HepG2 (cell line): ENCODE measurements around the gene B3GNT9. TPM values are rescaled to one million over a fixed set of nuclear protein-coding genes. Genes with fewer than 3 reads are reported as not detected.

ENCODE experiments used
- ETV6 ChIP-seq: sonication (generic); formaldehyde crosslinking; conservative IDR thresholded peaks from 2 replicates; pipeline ENCODE4 v1.4.0; 2020; ENCODE audit warnings: missing genetic modification reagents
- MXD4 ChIP-seq: IDR thresholded peaks from 2 replicates; pipeline ENCODE4 v1.6.1; 2016; ENCODE audit warnings: mild to moderate bottlenecking, missing biosample characterization, missing genetic modification reagents
- RXRA ChIP-seq: sonication (generic); formaldehyde crosslinking; IDR thresholded peaks from 2 replicates; pipeline ENCODE4 v1.5.1; 2020; ENCODE audit warnings: missing genetic modification reagents
- YEATS4 ChIP-seq: sonication (generic); formaldehyde crosslinking; IDR thresholded peaks from 2 replicates; pipeline ENCODE4 v1.4.0; 2020; ENCODE audit warnings: missing genetic modification reagents, borderline replicate concordance
- ZKSCAN8 ChIP-seq: IDR thresholded peaks from 2 replicates; pipeline ENCODE4 v1.6.1; 2016; ENCODE audit warnings: borderline replicate concordance, missing genetic modification reagents, missing compliant biosample characterization
- ZNF724P ChIP-seq: sonication (generic); formaldehyde crosslinking; IDR thresholded peaks from 2 replicates; pipeline ENCODE4 v1.8.0; 2022; ENCODE audit warnings: missing genetic modification reagents, borderline replicate concordance
- ZSCAN22 ChIP-seq: sonication (generic); formaldehyde crosslinking; IDR thresholded peaks from 2 replicates; pipeline ENCODE4 v1.4.0; 2020; ENCODE audit warnings: mild to moderate bottlenecking, missing genetic modification reagents
- polyA plus RNA-seq, 8 experiments: library from polyadenylated mRNA; depleted of rRNA in 3 of 8; stranded (reverse) in 7 of 8; unstranded in 1 of 8; fragments of >200 nt; fragmentation: Illumina TruSeq in 4 of 8; extraction: Trizol in 4 of 8; gene quantifications; 2 replicates each; pipeline versions ENCODE4 v1.2.1 to v1.2.3, GENCODE V29; 2011 to 2016; ENCODE audit warnings: low read depth in 4 of 8, missing spikeins in 1 of 8, mixed read lengths in 1 of 8; ENCODE audit not compliant: insufficient read depth in 1 of 8
- total RNA-seq, 5 experiments: library from RNA; depleted of rRNA; stranded (reverse); fragments of >200 nt; fragmentation: Illumina TruSeq; extraction: Trizol; gene quantifications; 2 replicates each; pipeline ENCODE4 v1.2.3, GENCODE V29; 2016; ENCODE audit warnings: low read depth in 1 of 5
- TF ChIP-seq, protein P1 (sequence below): sonication (generic); formaldehyde crosslinking; IDR thresholded peaks from 2 replicates; pipeline ENCODE4 v1.8.0; 2022; ENCODE audit warnings: mild to moderate bottlenecking, missing genetic modification reagents, moderate library complexity
- TF ChIP-seq, protein P2 (sequence below): sonication (generic); formaldehyde crosslinking; conservative IDR thresholded peaks from 2 replicates; pipeline ENCODE4 v1.4.0; 2020; ENCODE audit warnings: mild to moderate bottlenecking, missing genetic modification reagents, moderate library complexity
- TF ChIP-seq, protein P3 (sequence below): sonication (generic); formaldehyde crosslinking; IDR thresholded peaks from 2 replicates; pipeline ENCODE4 v1.4.0; 2020; ENCODE audit warnings: missing genetic modification reagents
- TF ChIP-seq, protein P4 (sequence below): IDR thresholded peaks from 2 replicates; pipeline ENCODE4 v1.6.1; 2016; ENCODE audit warnings: low read depth, borderline replicate concordance
- TF ChIP-seq, protein P5 (sequence below): sonication (generic); formaldehyde crosslinking; IDR thresholded peaks from 2 replicates; pipeline ENCODE4 v1.8.1; 2023; ENCODE audit warnings: mild to moderate bottlenecking, missing genetic modification reagents

The B3GNT9 gene
- total and polyA plus RNA-seq, 2 of the 13 experiments (the other 11 are each of a cell fraction or from before 2014, with no cell fraction given): 1.5 to 3.1 TPM

DNA sequence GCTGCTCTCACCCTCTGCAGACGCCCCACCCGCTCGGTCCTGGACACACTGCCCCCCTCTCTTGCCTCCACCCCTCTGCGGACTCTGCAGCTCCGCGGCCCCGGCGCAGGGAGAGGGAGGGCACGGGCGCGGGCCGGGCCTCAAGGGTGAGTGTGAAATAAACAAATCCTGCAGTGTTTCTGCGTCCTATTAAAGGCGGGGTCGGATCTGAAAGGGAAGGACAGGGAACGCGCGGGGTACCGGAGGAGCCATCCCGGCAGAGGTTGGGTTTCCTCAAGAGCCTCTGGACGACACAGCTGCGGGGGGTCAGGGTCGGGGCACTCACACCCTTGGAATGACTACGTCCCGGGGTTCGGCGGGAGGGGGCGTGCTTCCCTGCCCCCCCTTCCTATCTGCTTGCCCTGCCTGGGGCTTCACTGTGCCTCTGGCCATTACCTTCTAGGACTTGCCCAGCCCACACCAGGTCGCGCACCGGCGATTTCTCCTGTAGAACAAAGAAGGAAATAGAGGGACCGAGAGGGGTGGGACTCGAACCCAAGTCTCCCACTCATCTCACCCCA lies 13.3 kb upstream of the B3GNT9 start (continued):
- TF ChIP-seq, protein P1, sequence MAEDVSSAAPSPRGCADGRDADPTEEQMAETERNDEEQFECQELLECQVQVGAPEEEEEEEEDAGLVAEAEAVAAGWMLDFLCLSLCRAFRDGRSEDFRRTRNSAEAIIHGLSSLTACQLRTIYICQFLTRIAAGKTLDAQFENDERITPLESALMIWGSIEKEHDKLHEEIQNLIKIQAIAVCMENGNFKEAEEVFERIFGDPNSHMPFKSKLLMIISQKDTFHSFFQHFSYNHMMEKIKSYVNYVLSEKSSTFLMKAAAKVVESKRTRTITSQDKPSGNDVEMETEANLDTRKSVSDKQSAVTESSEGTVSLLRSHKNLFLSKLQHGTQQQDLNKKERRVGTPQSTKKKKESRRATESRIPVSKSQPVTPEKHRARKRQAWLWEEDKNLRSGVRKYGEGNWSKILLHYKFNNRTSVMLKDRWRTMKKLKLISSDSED (CRISPR knock-in tag): no peak
- TF ChIP-seq ZSCAN22 (CRISPR knock-in tag) (no peak), MXD4 (CRISPR knock-in tag) (no peak), RXRA (CRISPR knock-in tag) (0 out of 2 replicates have a peak, but pooled peaks have one; percentile 40), ETV6 (CRISPR knock-in tag) (no peak), ZNF724P (CRISPR knock-in tag) (no peak), YEATS4 (CRISPR knock-in tag) (no peak), ZKSCAN8 (no peak)
- TF ChIP-seq, protein P2, sequence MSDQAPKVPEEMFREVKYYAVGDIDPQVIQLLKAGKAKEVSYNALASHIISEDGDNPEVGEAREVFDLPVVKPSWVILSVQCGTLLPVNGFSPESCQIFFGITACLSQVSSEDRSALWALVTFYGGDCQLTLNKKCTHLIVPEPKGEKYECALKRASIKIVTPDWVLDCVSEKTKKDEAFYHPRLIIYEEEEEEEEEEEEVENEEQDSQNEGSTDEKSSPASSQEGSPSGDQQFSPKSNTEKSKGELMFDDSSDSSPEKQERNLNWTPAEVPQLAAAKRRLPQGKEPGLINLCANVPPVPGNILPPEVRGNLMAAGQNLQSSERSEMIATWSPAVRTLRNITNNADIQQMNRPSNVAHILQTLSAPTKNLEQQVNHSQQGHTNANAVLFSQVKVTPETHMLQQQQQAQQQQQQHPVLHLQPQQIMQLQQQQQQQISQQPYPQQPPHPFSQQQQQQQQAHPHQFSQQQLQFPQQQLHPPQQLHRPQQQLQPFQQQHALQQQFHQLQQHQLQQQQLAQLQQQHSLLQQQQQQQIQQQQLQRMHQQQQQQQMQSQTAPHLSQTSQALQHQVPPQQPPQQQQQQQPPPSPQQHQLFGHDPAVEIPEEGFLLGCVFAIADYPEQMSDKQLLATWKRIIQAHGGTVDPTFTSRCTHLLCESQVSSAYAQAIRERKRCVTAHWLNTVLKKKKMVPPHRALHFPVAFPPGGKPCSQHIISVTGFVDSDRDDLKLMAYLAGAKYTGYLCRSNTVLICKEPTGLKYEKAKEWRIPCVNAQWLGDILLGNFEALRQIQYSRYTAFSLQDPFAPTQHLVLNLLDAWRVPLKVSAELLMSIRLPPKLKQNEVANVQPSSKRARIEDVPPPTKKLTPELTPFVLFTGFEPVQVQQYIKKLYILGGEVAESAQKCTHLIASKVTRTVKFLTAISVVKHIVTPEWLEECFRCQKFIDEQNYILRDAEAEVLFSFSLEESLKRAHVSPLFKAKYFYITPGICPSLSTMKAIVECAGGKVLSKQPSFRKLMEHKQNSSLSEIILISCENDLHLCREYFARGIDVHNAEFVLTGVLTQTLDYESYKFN: no peak
- TF ChIP-seq, protein P3, sequence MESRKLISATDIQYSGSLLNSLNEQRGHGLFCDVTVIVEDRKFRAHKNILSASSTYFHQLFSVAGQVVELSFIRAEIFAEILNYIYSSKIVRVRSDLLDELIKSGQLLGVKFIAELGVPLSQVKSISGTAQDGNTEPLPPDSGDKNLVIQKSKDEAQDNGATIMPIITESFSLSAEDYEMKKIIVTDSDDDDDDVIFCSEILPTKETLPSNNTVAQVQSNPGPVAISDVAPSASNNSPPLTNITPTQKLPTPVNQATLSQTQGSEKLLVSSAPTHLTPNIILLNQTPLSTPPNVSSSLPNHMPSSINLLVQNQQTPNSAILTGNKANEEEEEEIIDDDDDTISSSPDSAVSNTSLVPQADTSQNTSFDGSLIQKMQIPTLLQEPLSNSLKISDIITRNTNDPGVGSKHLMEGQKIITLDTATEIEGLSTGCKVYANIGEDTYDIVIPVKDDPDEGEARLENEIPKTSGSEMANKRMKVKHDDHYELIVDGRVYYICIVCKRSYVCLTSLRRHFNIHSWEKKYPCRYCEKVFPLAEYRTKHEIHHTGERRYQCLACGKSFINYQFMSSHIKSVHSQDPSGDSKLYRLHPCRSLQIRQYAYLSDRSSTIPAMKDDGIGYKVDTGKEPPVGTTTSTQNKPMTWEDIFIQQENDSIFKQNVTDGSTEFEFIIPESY: peak; percentile 32; the same call in 1 of the 2 replicates
- TF ChIP-seq, protein P4, sequence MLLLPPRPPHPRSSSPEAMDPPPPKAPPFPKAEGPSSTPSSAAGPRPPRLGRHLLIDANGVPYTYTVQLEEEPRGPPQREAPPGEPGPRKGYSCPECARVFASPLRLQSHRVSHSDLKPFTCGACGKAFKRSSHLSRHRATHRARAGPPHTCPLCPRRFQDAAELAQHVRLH (CRISPR knock-in tag): no peak
- TF ChIP-seq, protein P5, sequence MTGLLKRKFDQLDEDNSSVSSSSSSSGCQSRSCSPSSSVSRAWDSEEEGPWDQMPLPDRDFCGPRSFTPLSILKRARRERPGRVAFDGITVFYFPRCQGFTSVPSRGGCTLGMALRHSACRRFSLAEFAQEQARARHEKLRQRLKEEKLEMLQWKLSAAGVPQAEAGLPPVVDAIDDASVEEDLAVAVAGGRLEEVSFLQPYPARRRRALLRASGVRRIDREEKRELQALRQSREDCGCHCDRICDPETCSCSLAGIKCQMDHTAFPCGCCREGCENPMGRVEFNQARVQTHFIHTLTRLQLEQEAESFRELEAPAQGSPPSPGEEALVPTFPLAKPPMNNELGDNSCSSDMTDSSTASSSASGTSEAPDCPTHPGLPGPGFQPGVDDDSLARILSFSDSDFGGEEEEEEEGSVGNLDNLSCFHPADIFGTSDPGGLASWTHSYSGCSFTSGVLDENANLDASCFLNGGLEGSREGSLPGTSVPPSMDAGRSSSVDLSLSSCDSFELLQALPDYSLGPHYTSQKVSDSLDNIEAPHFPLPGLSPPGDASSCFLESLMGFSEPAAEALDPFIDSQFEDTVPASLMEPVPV (CRISPR knock-in tag): no peak
